Measurements from ENCODE around the gene TXNDC16.
"Not testable (repeated sequence)": the region's sequence is repeated elsewhere in the genome, so short reads cannot be mapped to it uniquely, and the experiment has no call there.

TXNDC16 gene

GRCh38 chr14:52552063-52552988, at the start of gene TXNDC16, which contains the start of gene GPR137C:
TSS of gene TXNDC16 (minus strand) at chr14:52552505. CDS start at chr14:52543557, 8,948 bp downstream.
TSS of gene GPR137C (plus strand) at chr14:52552836. CDS start at chr14:52553148, 312 bp downstream.
- DNase-seq (ENCODE audit: low read depth in 3 of 3) = peak; percentile 96 to 99 (median 99)

- no peak for DNase-seq (ENCODE audit: low read depth in 3 of 3)
Observed at GRCh38 chr14:52599974-52600373, 47.7 kb upstream of the TXNDC16 start.

GRCh38 chr14:52598568-52598967, 46.3 kb upstream of the TXNDC16 start:
- DNase-seq (ENCODE audit: low read depth in 3 of 3) = no peak

- DNase-seq (ENCODE audit: low read depth in 3 of 3) = no peak
Observed at GRCh38 chr14:52596861-52597260, 44.6 kb upstream of the TXNDC16 start.

- DNase-seq (ENCODE audit: low read depth in 3 of 3) = no peak
Observed at GRCh38 chr14:52596320-52596719, 44.0 kb upstream of the TXNDC16 start.

GRCh38 chr14:52590318-52590717, 38.0 kb upstream of the TXNDC16 start:
- no peak for DNase-seq (ENCODE audit: low read depth in 3 of 3)

GRCh38 chr14:52589646-52590045, 37.3 kb upstream of the TXNDC16 start:
- DNase-seq (ENCODE audit: low read depth in 3 of 3) = no peak

- DNase-seq (ENCODE audit: low read depth in 3 of 3) = no peak
Observed at GRCh38 chr14:52583544-52583943, 31.2 kb upstream of the TXNDC16 start.

- no peak for DNase-seq (ENCODE audit: low read depth in 3 of 3)
Observed at GRCh38 chr14:52575858-52576257, 23.6 kb upstream of the TXNDC16 start.

- DNase-seq (ENCODE audit: low read depth in 3 of 3) = not testable (repeated sequence)
Observed at GRCh38 chr14:52568454-52568853, 16.1 kb upstream of the TXNDC16 start.

GRCh38 chr14:52563120-52563519, 10.8 kb upstream of the TXNDC16 start:
- DNase-seq (ENCODE audit: low read depth in 3 of 3) = no peak

- DNase-seq (ENCODE audit: low read depth in 3 of 3) = no peak
Observed at GRCh38 chr14:52558688-52559087, 6.4 kb upstream of the TXNDC16 start.

- peak; percentile 57 to 66 (median 65) for DNase-seq (ENCODE audit: low read depth in 3 of 3)
Observed at GRCh38 chr14:52553671-52554575, 1.6 kb upstream of the TXNDC16 start.

- peak in 2 of 3 experiments; percentile 24 for DNase-seq (ENCODE audit: low read depth in 3 of 3)
Observed at GRCh38 chr14:52553002-52553670, 831 bp upstream of the TXNDC16 start.

GRCh38 chr14:52551696-52552062, 626 bp downstream of the TXNDC16 start:
- DNase-seq (ENCODE audit: low read depth in 3 of 3) = no peak

GRCh38 chr14:52551205-52551604, 1.1 kb downstream of the TXNDC16 start:
- DNase-seq (ENCODE audit: low read depth in 3 of 3) = no peak

GRCh38 chr14:52550661-52551060, 1.6 kb downstream of the TXNDC16 start:
- no peak for DNase-seq (ENCODE audit: low read depth in 3 of 3)

- DNase-seq (ENCODE audit: low read depth in 3 of 3) = no peak
Observed at GRCh38 chr14:52547526-52547925, 4.8 kb downstream of the TXNDC16 start.

- DNase-seq (ENCODE audit: low read depth in 3 of 3) = no peak
Observed at GRCh38 chr14:52547027-52547426, 5.3 kb downstream of the TXNDC16 start.

- DNase-seq (ENCODE audit: low read depth in 3 of 3) = no peak
Observed at GRCh38 chr14:52546318-52546670, 6.0 kb downstream of the TXNDC16 start.

GRCh38 chr14:52545584-52546317, 6.6 kb downstream of the TXNDC16 start:
- DNase-seq (ENCODE audit: low read depth in 3 of 3) = no peak
